ENCODE results near the gene HMGN4.
A peak's percentile ranks its signal among the peaks of the same experiment; 100 is the strongest.

HMGN4 gene

DNA sequence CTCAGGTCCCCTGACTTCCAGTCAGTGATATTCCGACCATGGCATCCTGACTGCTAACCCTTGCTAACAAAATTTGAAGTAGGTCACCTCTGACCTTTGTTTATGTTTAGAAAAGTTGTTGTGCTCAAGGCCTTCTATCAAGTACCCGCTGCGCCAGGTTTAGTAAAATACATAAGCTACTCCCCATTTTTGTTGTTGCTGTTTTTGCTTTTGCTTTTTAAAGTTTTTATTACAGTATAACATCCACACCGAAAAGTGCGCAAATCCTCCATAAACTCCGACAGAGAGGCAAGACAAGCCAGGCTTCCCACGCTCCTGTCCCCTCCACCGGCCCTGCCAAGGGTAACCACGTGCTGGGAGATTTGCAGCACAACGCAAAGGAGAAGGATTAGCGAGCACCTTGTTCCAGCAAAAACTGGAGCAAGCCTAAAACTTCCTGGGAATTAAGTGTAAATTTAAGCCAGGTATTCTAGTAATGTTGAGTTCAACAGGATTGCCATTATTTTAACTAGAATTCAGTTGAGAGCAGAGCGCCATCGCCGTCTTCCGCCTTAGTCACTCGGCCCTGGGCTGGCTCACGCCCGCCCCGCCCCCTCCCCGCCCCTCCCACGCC lies 17.8 kb upstream of the HMGN4 start:
- H3K4me1 ChIP-seq (ENCODE audit: control insufficient read depth in 2 of 2, insufficient read depth in 1 of 2, low read depth in 1 of 2, low read length in 2 of 2), result peaks cover 0 to 7% of the 10 kb centered on the region in 2 donors
- H4K8ac ChIP-seq (ENCODE audit: low read depth, low read length), result no peak overlapping the region
- H3K9ac ChIP-seq (ENCODE audit: low read depth, low read length, poor library complexity), result no peak overlapping the region
- H2AFZ ChIP-seq (ENCODE audit: low read length), result peak overlapping the region; percentile 89
- no peak for DNase-seq (ENCODE audit: low spot score)
- no peak overlapping the region for H4K91ac ChIP-seq (ENCODE audit: low read depth, low read length, poor library complexity)
- H2BK5ac ChIP-seq (ENCODE audit: low read length), result no peak overlapping the region
- no peak overlapping the region for H3K18ac ChIP-seq (ENCODE audit: low read length)
- H3K79me1 ChIP-seq (ENCODE audit: low read depth, low read length), result no peaks in the 10 kb centered on the region
- H3K27ac ChIP-seq (replicated peaks; ENCODE audit: low read length), result peak overlapping the region; percentile 71
- H2AK5ac ChIP-seq (ENCODE audit: low read depth, low read length), result no peak overlapping the region
- H3K23ac ChIP-seq (ENCODE audit: low read depth, low read length, poor library complexity), result no peak overlapping the region
- no peaks in the 10 kb centered on the region for H3K27me3 ChIP-seq (ENCODE audit: control insufficient read depth in 3 of 3, insufficient read depth in 3 of 3, low read depth in 1 of 3, low read length in 3 of 3)
- peak overlapping the region; percentile 51 for H3K4me2 ChIP-seq (ENCODE audit: insufficient read depth, low read length, poor library complexity, severe bottlenecking)
- H2BK15ac ChIP-seq (ENCODE audit: low read length), result no peak overlapping the region
- no peak overlapping the region for H3K14ac ChIP-seq (ENCODE audit: low read length)
- no peak overlapping the region for H2BK12ac ChIP-seq (ENCODE audit: low read length)
- WGBS, 2 donors (ENCODE audit: extremely low coverage in 2 of 2, insufficient read length in 2 of 2, insufficient replicate concordance in 1 of 2), result no CpG with 5 or more reads among the region's 21 CpGs
- H3K4me3 ChIP-seq (ENCODE audit: low read length in 2 of 2), result peak overlapping the region; percentile 60 to 73
- H2BK120ac ChIP-seq (ENCODE audit: low read depth, low read length), result no peak overlapping the region
- H3K9me3 ChIP-seq (replicated peaks in 1 of 2; ENCODE audit: control insufficient read depth in 2 of 2, insufficient read depth in 1 of 2, low read depth in 1 of 2, low read length in 2 of 2), result no peaks in the 10 kb centered on the region
- H3K4ac ChIP-seq (ENCODE audit: low read length), result no peak overlapping the region
- no peaks in the 10 kb centered on the region for H3K36me3 ChIP-seq (replicated peaks in 1 of 2; ENCODE audit: control insufficient read depth in 2 of 2, insufficient read depth in 2 of 2, low read length in 2 of 2)

DNA sequence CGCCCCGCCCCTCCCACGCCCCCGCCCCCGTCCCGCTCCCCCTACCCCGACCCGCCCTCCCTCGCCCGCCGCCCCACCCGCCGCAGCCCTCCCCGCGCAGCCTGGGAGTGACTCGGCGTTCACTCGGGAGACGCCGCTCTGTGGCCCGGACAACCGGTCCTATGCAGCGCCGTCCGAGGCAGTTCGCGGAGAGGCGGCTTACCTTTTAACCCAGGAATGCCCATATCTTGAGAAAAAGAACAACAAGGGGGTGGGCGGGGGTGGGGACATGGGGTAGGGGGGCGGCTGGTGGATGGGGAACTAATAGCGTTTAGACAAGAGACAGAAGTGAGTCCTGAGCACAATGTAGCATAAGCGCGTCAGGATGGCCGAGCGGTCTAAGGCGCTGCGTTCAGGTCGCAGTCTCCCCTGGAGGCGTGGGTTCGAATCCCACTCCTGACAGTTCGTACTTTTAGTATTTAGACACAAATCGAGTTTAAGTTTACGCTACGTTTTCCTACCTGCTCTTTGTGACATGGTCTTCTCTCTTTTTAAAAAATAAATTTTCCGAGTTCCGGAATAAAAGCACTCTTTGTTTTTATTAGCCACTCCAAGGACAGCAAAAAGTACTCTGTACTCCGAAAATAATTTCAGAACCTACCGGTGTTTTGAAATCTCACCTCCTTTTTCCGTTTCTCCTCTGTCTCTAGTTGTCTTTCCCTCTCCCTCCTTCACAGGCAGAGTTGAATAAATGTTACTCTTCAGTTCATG lies 17.1 kb upstream of the HMGN4 start:
- H2BK120ac ChIP-seq (ENCODE audit: low read depth, low read length), result no peak overlapping the region
- no peak overlapping the region for H2BK12ac ChIP-seq (ENCODE audit: low read length)
- peak overlapping the region; percentile 51 to 86 for H3K4me3 ChIP-seq (ENCODE audit: low read length in 2 of 2)
- H2AK5ac ChIP-seq (ENCODE audit: low read depth, low read length), result no peak overlapping the region
- no CpG with 5 or more reads among the region's 49 CpGs for WGBS, 2 donors (ENCODE audit: extremely low coverage in 2 of 2, insufficient read length in 2 of 2, insufficient replicate concordance in 1 of 2)
- H4K8ac ChIP-seq (ENCODE audit: low read depth, low read length), result no peak overlapping the region
- H4K91ac ChIP-seq (ENCODE audit: low read depth, low read length, poor library complexity), result no peak overlapping the region
- H3K23ac ChIP-seq (ENCODE audit: low read depth, low read length, poor library complexity), result no peak overlapping the region
- peak overlapping the region; percentile 90 for H3K27ac ChIP-seq (replicated peaks; ENCODE audit: low read length)
- H3K36me3 ChIP-seq (replicated peaks in 1 of 2; ENCODE audit: control insufficient read depth in 2 of 2, insufficient read depth in 2 of 2, low read length in 2 of 2), result no peaks in the 10 kb centered on the region
- no peak overlapping the region for H3K4ac ChIP-seq (ENCODE audit: low read length)
- H3K4me1 ChIP-seq (ENCODE audit: control insufficient read depth in 2 of 2, insufficient read depth in 1 of 2, low read depth in 1 of 2, low read length in 2 of 2), result peaks cover 0 to 7% of the 10 kb centered on the region in 2 donors
- no peak overlapping the region for H2BK15ac ChIP-seq (ENCODE audit: low read length)
- no peaks in the 10 kb centered on the region for H3K27me3 ChIP-seq (ENCODE audit: control insufficient read depth in 3 of 3, insufficient read depth in 3 of 3, low read depth in 1 of 3, low read length in 3 of 3)
- peak overlapping the region; percentile 54 for H3K4me2 ChIP-seq (ENCODE audit: insufficient read depth, low read length, poor library complexity, severe bottlenecking)
- H2BK5ac ChIP-seq (ENCODE audit: low read length), result no peak overlapping the region
- no peak overlapping the region for H3K18ac ChIP-seq (ENCODE audit: low read length)
- peak; percentile 90 for DNase-seq (ENCODE audit: low spot score)
- H3K9me3 ChIP-seq (replicated peaks in 1 of 2; ENCODE audit: control insufficient read depth in 2 of 2, insufficient read depth in 1 of 2, low read depth in 1 of 2, low read length in 2 of 2), result no peaks in the 10 kb centered on the region
- no peaks in the 10 kb centered on the region for H3K79me1 ChIP-seq (ENCODE audit: low read depth, low read length)
- H2AFZ ChIP-seq (ENCODE audit: low read length), result peak overlapping the region; percentile 71
- H3K14ac ChIP-seq (ENCODE audit: low read length), result no peak overlapping the region
- H3K9ac ChIP-seq (ENCODE audit: low read depth, low read length, poor library complexity), result no peak overlapping the region

DNA sequence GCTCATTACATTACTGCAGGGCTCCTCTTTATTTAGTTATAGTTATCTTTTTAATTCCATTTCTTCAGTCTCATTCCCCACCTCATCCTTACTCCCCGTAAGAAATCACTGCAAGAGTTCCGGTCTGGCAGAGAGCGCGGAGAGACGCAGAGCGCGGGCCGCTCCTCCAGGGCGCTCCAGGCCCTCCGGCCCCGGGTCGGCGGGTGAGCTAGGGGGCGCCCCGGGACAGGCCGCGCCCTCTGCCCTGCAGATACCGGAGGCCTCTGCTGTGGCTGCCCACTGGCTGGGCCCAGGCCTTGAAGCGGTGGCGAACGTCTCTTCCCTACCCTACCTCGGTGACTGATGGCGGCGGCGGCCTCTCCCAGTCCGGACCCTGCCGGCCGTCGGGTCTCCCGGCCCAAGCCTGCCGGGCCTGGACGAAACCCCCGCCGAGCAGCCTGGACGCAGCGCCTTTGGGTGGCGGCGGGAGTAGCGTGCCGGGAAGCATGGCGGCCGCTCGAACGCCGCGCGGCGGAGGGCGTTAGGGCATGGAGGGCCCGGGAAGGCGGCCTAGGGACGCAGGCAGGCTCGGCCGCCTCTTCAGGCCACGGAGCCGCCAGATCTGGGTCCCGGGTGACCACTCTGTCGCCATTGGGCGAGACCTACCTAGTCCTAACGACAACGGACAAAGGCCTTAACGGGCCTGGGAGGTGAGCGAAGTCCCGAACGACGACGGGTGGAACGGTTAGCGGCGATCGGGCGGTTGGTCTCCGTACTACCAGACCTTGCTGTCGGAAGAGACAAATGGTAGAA lies 16.4 kb upstream of the HMGN4 start:
- peak overlapping the region; percentile 16 for H2BK12ac ChIP-seq (ENCODE audit: low read length)
- no peaks in the 10 kb centered on the region for H3K36me3 ChIP-seq (replicated peaks in 1 of 2; ENCODE audit: control insufficient read depth in 2 of 2, insufficient read depth in 2 of 2, low read length in 2 of 2)
- H3K4ac ChIP-seq (ENCODE audit: low read length), result peak overlapping the region; percentile 90
- H2BK120ac ChIP-seq (ENCODE audit: low read depth, low read length), result peak overlapping the region; percentile 24
- H4K91ac ChIP-seq (ENCODE audit: low read depth, low read length, poor library complexity), result peak overlapping the region; percentile 80
- peak overlapping the region; percentile 51 to 86 for H3K4me3 ChIP-seq (ENCODE audit: low read length in 2 of 2)
- H3K23ac ChIP-seq (ENCODE audit: low read depth, low read length, poor library complexity), result peak overlapping the region; percentile 83
- peak overlapping the region; percentile 71 for H2AFZ ChIP-seq (ENCODE audit: low read length)
- no peak overlapping the region for H2AK5ac ChIP-seq (ENCODE audit: low read depth, low read length)
- H3K27me3 ChIP-seq (ENCODE audit: control insufficient read depth in 3 of 3, insufficient read depth in 3 of 3, low read depth in 1 of 3, low read length in 3 of 3), result peaks cover 0 to 2% (median 0%) of the 10 kb centered on the region in 3 experiments
- WGBS, 2 donors (ENCODE audit: extremely low coverage in 2 of 2, insufficient read length in 2 of 2, insufficient replicate concordance in 1 of 2), result no CpG with 5 or more reads among the region's 74 CpGs
- no peaks in the 10 kb centered on the region for H3K9me3 ChIP-seq (replicated peaks in 1 of 2; ENCODE audit: control insufficient read depth in 2 of 2, insufficient read depth in 1 of 2, low read depth in 1 of 2, low read length in 2 of 2)
- H2BK5ac ChIP-seq (ENCODE audit: low read length), result peak overlapping the region; percentile 69
- peak overlapping the region; percentile 53 for H2BK15ac ChIP-seq (ENCODE audit: low read length)
- H3K4me1 ChIP-seq (ENCODE audit: control insufficient read depth in 2 of 2, insufficient read depth in 1 of 2, low read depth in 1 of 2, low read length in 2 of 2), result peaks cover 0 to 7% of the 10 kb centered on the region in 2 donors
- H3K9ac ChIP-seq (ENCODE audit: low read depth, low read length, poor library complexity), result peak overlapping the region; percentile 95
- peak; percentile 81 for DNase-seq (ENCODE audit: low spot score)
- H4K8ac ChIP-seq (ENCODE audit: low read depth, low read length), result no peak overlapping the region
- H3K18ac ChIP-seq (ENCODE audit: low read length), result peak overlapping the region; percentile 92
- peak overlapping the region; percentile 85 for H3K27ac ChIP-seq (replicated peaks; ENCODE audit: low read length)
- no peaks in the 10 kb centered on the region for H3K79me1 ChIP-seq (ENCODE audit: low read depth, low read length)
- H3K4me2 ChIP-seq (ENCODE audit: insufficient read depth, low read length, poor library complexity, severe bottlenecking), result peak overlapping the region; percentile 54
- no peak overlapping the region for H3K14ac ChIP-seq (ENCODE audit: low read length)

All from neuronal stem cell (in vitro differentiated cells).